Measurements from ENCODE around the gene POTEJ. TPM values are rescaled to one million over a fixed set of nuclear protein-coding genes. Genes with fewer than 3 reads are reported as not detected.
"Not testable (repeated sequence)": the region's sequence is repeated elsewhere in the genome, so short reads cannot be mapped to it uniquely, and the experiment has no call there.

The POTEJ gene
- total RNA-seq, 1 donor from 2014 or later = not detected

DNA sequence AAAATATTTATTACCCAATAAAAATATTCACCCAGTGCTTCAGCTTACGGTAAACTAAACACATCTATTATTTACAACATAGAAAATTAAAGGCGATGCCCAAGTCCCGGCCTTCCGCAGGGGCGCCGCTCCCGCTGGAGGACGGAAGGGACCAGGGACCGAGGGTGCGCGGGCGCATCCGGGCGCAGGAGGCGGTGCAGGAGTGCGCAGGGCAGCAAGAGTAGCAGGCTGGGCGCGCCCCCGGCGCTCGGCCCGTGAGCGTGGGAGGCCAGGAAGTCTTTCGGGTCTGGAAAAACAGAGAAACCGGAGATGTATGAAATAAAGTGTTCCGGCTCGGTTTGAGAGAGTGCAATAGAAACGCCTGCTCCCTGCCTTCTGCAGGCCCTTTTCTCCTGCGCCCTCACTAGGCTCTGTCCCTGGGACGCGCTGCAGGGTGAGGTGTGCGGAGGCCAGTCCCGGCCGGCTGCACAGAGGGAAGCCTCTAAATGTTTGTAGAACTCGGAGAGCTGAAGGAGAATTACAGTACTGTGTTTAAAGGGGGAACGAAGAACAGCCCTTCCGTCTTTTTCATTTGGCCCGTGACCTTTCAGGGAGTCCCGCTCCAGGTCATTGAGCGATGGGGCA, 18.3 kb upstream of the POTEJ start:
- H3K27ac ChIP-seq; DNase-seq; H3K9me3 ChIP-seq; H3K36me3 ChIP-seq; ATAC-seq; H3K4me3 ChIP-seq; H3K4me1 ChIP-seq; H3K27me3 ChIP-seq (ENCODE audit: low read depth); intact Hi-C loops (cut with DNase I): not testable (repeated sequence)

DNA sequence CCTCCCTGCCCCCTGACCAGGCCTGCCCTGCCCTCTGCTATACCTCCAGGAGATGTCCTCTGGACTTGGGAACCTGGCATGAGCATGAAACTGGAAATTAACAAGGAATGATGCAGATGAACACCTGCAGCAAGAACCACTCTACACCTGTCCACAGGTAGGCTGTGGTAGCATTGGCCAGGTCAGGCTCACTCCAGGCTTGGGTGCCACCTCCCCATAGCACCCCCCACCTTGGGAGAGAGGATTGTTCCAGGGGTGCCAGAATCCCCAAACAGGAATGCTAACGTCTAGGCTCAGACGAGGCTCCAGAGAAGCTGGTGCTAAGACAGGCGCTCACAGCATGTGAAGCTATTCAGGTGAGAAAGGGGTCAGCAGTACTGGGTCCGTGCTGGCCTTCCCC, 17.2 kb upstream of the POTEJ start:
- intact Hi-C loops (cut with DNase I); H3K4me1 ChIP-seq; DNase-seq; H3K36me3 ChIP-seq; H3K9me3 ChIP-seq; H3K4me3 ChIP-seq; H3K27me3 ChIP-seq (ENCODE audit: low read depth); H3K27ac ChIP-seq: not testable (repeated sequence)
- ATAC-seq = peak in 1 of 2 donors; percentile 40

DNA sequence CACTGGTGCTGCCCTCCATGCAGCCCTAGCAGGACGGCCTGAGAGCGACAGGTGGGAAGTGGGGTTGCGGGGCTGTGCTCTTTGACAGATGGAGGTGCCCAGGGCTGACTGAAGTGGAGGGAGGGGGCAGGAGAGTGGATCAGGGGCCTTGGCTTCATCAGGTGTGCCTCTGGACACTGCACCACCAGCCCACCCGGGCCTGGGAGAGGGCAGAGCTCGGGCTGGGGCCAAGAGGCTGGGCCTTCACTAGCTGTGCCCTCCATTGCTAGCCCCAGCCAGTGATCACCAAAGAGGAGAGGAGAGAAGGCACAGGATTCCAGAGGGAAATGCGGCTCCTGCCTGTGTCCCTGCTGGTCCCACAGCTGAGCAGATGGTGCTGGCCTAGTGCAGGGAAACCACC, 14.5 kb upstream of the POTEJ start:
- H3K4me1 ChIP-seq; intact Hi-C loops (cut with DNase I); DNase-seq; H3K27ac ChIP-seq; H3K4me3 ChIP-seq; H3K27me3 ChIP-seq (ENCODE audit: low read depth); ATAC-seq; H3K36me3 ChIP-seq; H3K9me3 ChIP-seq: not testable (repeated sequence)

DNA sequence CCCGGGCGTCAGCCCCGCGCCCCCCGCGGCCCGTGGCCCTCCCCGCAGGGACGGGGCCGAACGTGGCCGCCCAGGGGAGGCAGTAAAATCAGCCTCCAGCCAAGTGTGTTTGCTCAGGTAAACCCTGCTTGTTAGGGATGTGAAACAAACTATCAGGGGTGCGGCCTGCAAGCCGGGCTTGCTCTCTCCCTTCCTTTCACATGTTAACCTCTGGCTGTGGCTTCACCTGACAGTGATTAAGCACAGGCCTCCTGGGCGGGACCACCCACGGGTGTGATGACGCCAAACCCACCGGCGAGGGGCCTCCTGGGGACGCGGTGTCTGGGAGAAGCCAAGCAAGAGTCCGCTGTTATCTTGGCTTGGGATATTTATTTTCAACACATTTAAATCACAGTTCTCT, 13.2 kb upstream of the POTEJ start:
- H3K4me3 ChIP-seq; H3K27me3 ChIP-seq (ENCODE audit: low read depth); H3K9me3 ChIP-seq; H3K27ac ChIP-seq; H3K4me1 ChIP-seq; intact Hi-C loops (cut with DNase I); H3K36me3 ChIP-seq; DNase-seq; ATAC-seq: not testable (repeated sequence)

DNA sequence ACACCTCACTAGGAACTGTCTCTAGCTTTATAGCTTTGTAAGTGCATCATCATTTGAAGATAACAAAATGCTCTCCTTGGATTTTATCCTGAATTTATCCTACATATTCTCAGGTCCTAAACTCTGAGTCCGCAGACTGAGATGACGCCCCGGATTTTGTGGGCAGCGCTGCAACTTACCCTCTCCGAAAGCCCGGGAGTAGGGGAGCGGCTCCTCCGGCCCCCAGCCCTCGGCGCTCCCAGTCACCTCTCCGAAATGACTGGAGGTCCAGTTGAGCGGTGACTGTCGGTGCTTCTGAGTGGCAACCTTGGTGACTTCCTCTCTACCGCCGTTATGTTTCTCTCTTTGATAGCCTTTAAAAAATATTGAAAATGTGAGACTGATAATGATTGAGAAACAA, 12.8 kb upstream of the POTEJ start:
- H3K27ac ChIP-seq; H3K27me3 ChIP-seq (ENCODE audit: low read depth); DNase-seq; ATAC-seq; H3K4me1 ChIP-seq; H3K36me3 ChIP-seq; intact Hi-C loops (cut with DNase I); H3K9me3 ChIP-seq; H3K4me3 ChIP-seq: not testable (repeated sequence)

DNA sequence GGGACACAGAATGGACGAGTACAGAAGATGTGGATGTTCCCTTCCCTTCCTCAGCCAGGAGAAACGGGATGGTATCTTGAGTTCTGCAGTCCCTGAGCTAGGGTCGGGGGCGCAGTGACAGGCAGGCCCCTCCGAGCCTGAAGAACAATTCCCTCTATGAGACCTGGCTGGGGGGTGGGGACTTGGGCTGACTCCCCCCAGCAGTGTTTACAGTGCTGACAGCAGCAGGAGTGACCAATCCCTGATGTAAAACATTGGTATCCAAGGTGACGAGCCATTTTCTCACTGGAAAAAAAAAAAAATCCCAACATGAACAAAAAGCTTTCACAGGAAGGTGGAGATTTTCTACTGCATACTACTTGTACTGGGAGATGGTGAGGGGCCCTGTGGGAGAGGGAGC, 11.8 kb upstream of the POTEJ start, which contains the start of gene CFC1:
Gene CFC1, minus strand, starts transcription at position 183 of the 400 bp plus-strand sequence. CDS start 288 bp downstream, outside the sequence.
- DNase-seq; H3K4me1 ChIP-seq; H3K27me3 ChIP-seq (ENCODE audit: low read depth); H3K4me3 ChIP-seq; H3K9me3 ChIP-seq; ATAC-seq; intact Hi-C loops (cut with DNase I); H3K27ac ChIP-seq; H3K36me3 ChIP-seq: not testable (repeated sequence)

DNA sequence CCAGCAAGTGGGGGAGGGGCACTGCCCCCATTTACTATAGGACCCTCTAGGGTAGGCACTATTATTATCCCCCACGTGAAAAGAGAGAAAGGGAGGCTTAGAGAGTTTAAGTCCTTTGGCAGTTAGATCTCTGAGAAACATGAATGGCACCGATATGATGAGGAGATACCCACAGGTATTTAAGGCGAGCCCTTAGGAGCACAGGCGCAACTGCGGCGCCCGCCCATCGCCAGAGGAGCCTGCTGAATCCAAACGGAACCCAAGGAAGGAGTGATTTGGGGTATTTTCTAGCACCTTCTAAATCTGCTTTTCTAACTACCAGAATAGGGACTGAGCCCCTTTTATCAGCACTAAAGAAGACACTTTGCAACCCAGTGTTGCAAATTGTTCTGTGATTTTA, 11.3 kb upstream of the POTEJ start:
- H3K4me1 ChIP-seq; ATAC-seq; H3K27me3 ChIP-seq (ENCODE audit: low read depth); intact Hi-C loops (cut with DNase I); H3K36me3 ChIP-seq; H3K4me3 ChIP-seq; H3K27ac ChIP-seq; H3K9me3 ChIP-seq: not testable (repeated sequence)
- DNase-seq = peak; percentile 24

DNA sequence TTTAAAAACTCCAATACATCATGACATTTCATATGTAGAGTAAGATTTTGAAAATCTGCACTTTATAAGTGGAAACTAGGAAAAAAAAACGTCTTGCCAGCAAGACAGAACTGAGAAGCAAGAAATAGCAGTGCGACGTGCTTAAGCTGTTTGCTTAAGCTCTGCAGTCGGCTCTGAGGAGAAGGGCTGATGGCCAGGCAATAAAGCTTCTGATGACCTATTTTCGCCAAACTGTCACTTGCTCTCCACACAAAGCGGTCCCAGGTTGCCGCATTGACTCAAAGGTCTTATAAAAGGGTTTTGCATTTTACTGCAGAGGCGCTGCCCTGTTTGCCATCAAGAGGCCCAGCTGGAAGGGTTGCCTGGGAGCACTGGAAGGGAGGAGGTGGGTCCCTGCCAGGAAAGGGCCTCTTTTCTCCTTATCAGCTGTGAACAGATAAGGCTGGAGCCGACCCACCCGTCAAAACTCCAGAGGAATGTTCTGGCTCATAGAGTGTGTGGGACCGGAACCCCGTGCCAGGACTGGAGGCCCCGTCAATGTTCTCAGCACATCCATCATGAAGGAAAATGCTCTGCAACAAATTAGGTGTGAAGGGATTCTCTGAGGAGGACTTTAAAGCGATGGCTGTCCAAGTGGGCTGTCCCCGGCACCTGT, 9.5 kb upstream of the POTEJ start:
- H3K27ac ChIP-seq; H3K27me3 ChIP-seq (ENCODE audit: low read depth); H3K36me3 ChIP-seq; H3K4me1 ChIP-seq; H3K9me3 ChIP-seq; DNase-seq; intact Hi-C loops (cut with DNase I); H3K4me3 ChIP-seq: not testable (repeated sequence)
- ATAC-seq = peak; percentile 56 to 69

DNA sequence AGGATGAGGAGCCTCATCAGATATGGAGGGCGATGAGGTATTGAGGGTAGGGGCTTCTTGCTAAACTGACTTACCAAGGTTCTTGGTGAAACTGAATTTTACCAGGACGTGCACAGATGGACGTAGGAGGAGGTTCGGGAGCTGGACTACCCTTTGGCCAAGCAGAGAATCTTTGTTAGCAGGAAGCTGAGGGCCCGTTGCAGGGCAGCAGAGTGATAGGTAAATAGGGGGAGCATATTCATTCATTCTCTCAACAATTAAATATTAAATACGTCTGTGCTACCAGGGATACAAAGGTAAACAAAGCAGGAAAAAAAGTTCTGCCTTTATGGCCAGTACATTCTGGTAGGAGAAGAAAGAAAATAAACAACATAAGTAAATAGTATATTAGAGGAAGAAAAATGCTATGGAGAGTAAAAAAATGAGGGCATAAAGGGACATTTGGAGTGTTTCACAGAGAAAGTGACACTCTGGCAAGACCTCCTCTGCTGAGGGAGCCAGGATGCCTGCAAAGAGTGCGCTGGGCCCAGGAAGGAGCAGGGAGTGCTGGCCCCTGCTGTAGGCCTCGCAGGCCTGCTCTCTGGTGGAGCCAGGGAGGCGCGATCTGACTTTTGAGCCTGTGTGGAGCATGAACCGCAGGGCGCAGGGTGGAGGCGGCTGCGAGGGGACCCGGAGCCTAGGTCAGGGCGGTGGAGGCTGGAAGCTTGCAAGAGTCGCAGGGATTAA, 2.8 kb upstream of the POTEJ start:
- H3K4me3 ChIP-seq; H3K27me3 ChIP-seq (ENCODE audit: low read depth); H3K4me1 ChIP-seq; ATAC-seq; H3K36me3 ChIP-seq; DNase-seq; intact Hi-C loops (cut with DNase I); H3K9me3 ChIP-seq; H3K27ac ChIP-seq: not testable (repeated sequence)

DNA sequence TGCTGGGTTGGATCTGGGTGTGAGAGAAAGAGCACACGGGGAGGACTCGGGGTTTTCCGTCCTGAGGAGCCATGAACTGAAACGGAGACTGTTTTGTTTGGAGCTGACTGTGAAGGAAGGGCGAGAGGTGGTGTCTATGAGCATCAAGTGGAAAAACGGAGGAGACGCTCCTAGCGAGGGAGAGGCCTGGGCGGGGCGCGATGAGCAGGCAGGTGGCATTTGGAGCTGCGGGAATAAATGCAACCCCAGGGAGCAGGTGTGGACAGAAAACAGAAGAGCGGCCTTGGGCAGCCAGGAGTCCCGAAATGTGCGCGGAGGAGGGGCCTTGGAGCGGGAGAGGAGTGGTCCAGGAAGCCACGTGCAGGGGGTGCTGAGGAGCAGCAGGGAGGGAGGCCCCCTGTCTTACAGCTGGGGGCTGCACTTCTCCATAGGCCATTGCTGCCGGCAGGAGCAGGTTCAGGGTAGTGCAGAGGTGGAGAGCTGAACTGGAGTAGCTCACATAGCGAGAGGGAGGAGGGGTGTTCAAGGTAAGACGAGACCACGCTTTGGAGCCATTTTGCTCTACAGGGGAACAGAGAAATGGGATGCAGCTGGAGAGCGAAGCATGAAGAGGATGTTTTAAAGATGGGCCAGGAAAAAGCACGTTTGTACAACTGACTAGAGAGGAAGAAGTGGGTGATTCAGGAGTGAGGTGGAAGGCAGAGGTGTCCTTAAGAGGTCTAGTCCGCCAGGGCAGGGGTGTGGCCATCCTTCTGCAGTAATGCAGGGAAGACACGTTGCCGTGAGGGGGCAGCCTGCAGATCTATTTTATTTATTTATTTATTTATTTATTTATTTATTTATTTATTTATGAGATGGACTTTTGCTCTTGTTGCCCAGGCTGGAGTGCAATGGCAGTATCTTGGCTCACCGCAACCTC, 2.0 kb upstream of the POTEJ start:
- H3K27ac ChIP-seq; DNase-seq; H3K9me3 ChIP-seq; H3K4me1 ChIP-seq; H3K4me3 ChIP-seq; H3K36me3 ChIP-seq; H3K27me3 ChIP-seq (ENCODE audit: low read depth); intact Hi-C loops (cut with DNase I): not testable (repeated sequence)
- peak in 1 of 2 donors; percentile 21 for ATAC-seq

DNA sequence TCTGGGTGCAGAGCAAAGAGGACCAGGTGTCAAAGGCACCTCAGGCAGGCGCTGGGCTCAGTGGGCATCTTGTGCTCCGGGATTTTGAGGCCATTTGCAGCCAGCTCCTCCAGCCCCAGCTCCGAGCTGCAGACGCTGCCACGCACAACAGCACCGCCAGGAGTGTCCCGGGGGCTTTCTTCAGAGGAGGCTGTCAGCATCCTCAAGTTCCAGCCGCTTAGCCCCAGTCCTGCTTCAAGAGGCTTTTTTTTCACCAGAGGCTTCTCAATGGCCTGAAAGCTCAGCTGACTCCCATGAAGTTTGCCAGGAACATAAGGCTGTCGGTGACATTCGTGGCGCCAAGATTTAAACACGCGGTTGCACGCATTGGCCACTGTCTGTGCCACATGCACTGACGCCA, 754 bp upstream of the POTEJ start:
- H3K4me3 ChIP-seq; ATAC-seq; DNase-seq; H3K27me3 ChIP-seq (ENCODE audit: low read depth); H3K9me3 ChIP-seq; H3K36me3 ChIP-seq; H3K4me1 ChIP-seq; intact Hi-C loops (cut with DNase I); H3K27ac ChIP-seq: not testable (repeated sequence)

DNA sequence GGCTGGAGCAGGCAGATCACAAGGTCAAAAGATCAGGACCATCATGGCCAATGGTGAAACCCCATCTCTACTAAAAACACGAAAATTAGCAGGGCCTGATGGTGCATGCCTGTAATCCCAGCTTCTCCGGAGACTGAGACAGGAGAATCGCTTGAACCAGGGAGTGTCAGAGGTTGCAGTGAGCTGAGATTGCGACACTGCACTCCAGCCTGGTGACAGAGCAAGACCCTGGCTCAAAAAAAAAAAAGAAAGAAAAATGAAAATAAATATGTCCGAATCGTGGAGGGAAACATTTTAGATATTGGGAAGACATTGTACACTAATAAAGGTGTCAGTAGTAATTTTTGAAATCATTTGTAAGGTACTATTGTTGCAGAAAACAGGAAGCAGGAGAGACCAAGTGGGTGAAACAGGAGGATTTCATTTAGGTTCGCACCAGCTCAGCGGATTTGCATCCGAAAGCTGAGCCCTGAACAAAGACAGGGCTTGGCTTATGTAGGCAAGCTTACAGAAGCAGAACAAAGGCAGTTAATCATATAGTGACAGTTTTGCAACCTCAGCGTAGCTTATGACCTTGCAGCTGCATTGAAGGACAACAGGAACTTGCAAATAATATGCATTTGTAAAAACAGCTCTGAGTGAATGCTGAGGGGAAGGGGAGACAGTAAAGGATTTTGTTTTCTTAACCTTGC, 17.7 kb downstream of the POTEJ start:
- H3K36me3 ChIP-seq; intact Hi-C loops (cut with DNase I); H3K27me3 ChIP-seq (ENCODE audit: low read depth); ATAC-seq; H3K9me3 ChIP-seq; DNase-seq; H3K4me3 ChIP-seq; H3K27ac ChIP-seq; H3K4me1 ChIP-seq: not testable (repeated sequence)

DNA sequence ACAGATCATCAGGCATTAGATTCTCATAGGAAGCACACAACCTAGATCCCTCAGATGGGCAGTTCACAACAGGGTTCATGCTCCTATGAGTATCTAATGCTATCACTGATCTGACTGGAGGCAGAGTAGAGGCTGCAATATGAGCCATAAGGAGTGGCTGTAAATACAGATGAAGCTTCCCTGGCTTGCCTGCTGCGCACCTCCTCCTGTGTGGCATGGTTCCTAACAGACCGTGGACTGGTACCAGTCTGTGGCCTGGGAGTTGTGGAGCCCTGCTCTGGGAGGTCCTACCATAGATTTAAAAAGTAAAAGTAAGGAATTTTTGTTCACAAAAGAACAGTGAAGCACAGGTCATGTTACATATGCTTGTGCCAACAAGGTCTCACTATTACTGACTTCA, 27.7 kb downstream of the POTEJ start:
- intact Hi-C loops (cut with DNase I); H3K9me3 ChIP-seq; DNase-seq; H3K4me1 ChIP-seq; H3K36me3 ChIP-seq; H3K27ac ChIP-seq; ATAC-seq; H3K4me3 ChIP-seq; H3K27me3 ChIP-seq (ENCODE audit: low read depth): not testable (repeated sequence)
